GM19238 (cell line): Measurements from ENCODE around the gene LHFPL3.
"Not testable (repeated sequence)": the region's sequence is repeated elsewhere in the genome, so short reads cannot be mapped to it uniquely, and the experiment has no call there.

Source experiments
- DNase-seq: peaks from one replicate; pipeline ENCODE4 v3.0.0; 2011; ENCODE audit warnings: low spot score; ENCODE audit not compliant: insufficient read length

Gene LHFPL3

DNA sequence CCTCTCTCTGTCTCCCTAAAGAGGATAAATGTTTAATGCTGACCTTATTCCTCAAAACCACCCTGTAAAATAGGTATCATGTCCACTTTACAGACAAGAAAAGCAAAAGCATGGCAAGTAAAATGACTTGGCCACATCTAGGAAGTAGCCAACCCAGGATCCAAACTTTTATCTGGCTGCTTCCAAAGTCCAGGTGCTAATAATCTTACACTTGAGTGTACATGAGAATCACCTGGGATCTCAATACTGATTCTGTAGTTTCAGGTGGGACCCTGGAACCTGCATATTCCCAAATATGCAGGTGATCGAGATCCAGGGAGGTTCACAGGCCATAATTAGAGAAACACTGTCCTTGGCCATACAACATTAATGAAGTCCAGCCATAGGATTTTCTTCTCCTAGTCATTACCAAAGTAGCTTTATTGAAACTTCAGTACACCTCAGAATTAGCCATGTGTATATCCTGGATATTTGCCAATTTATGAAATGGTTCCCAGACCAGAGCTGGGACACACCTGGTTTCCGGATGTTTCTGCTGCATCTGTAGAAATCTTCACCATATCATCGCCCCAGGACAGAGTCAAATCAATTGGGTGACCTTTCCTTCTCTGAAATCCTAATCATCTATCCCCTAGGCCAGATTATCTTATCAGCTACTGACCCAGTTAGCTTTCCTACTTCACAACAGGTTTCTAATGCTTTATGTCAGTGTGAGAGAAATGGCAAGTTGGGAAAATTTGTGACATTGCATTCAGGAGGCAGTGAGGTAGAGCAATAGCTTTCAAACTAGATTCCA lies 566.5 kb downstream of the LHFPL3 start:
- DNase-seq = no peak

DNA sequence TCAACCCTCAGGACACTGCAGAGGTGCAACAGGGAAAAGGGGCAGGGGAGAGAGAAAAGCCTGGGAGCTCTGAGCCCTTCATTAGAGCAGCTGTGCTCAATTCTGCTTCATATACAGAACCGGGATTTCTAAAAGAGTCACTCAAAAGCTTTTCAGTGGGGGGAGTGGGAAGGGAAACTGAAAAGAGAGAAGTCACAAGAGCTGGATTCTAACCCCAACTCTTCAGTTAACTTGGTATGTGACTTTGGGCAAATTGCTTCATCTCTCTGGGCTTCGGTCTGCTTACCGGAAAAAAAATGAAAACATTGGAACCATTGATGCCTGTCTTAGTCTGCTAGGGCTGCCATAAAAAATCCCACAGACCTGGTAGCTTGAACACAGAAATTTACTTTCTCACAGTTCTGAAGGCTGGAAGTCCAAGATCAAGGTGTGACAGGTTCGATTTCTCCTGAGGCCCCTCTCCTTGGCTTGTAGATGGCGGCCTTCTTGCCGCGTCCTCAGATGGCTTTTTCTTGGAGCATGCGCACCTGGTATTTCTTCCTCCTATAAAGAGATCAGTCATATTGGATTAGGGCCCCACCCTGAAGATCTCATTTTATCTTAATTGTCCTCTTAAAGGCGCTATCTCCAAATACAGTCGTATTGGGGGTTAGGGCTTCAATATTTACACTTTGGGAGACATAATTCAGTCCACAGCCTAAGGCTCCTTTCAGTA lies 567.3 kb downstream of the LHFPL3 start:
- DNase-seq = no peak

DNA sequence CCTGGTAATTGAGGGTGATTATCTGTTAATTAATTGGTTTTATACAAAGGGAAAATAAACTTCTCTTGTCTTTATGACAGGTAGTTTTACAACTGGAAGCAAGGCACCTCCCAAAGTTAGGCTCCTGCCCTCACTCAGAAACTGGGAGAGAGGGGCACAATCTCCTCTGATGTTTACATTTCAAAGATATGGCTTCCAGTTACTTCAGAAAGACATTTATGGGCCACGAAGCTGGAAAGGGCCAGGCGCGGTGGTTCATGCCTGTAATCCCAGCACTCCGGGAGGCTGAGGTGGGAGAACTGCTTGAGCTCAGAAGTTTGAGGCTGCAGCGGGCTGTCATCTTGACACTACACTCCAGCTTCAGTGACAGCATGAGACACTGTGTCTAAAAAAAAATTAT lies 570.0 kb downstream of the LHFPL3 start:
- DNase-seq = no peak

DNA sequence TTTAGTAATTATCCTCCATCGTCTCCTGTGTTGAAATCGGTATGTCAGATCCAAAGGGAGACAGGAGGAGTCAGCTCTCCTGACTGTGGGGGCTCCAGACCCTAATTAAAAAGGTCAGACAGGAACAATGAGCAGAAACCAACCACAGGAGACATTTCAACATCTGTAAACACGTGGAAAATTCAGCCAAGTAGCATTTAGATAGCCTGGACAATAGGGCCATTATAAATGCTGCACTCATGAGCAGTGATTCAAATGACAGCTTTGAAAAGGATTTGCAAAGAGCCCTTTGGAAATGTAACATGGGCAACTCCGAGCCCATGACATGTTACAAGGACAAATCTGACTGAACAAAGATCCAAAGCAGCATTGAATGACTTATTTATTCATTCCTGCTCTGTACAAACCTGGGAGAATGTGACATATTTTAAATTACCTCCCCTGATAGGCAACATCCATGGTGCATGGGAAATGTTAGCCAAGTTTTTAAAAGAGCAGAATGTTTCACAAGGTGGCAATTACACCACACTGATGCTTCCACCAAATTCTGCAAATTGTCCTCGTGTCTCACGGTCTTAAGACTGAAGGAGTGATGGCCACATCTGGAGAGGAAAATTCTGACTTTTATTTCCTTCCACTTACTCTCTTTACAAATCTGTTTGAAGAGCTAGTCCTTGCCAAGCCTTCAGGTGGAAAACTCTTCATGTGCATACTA lies 572.3 kb downstream of the LHFPL3 start:
- no peak for DNase-seq

DNA sequence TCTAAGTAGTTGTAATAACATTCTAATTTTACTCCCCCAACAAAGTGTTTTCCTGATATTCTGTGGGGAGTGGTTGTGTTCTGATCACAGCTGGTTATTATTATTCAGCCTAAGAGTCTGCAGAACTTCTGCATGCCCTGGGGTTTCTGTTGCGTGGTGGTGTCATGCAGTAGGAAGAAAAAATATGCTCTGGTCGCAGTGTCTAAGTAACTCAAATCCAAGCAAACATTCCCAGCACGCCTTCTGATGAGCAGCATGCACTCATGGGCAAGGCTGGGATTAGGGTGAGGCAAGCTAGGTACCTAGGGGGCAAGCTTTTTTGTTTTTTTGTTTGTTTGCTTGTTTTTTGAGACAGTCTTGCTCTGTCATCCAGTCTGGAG lies 572.8 kb downstream of the LHFPL3 start:
- no peak for DNase-seq

DNA sequence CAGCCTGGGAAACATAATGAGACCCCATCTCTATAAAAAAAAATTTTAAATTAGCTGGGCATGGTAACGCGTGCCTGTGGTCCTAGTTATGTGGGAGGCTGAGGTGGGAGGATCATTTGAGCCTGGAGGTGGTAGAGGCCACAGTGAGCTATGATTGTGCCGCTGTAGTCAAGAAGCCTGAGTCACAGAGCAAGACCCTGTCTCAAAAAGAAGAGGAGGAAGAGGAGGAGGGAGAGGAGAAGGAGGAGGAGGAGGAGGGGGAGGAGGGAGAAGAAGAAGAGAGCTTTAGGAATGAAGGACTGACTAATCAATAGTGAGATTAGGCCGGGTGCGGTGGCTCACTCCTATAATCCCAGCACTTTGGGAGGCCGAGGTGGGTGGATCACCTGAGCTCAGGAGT lies 573.8 kb downstream of the LHFPL3 start:
- no peak for DNase-seq

DNA sequence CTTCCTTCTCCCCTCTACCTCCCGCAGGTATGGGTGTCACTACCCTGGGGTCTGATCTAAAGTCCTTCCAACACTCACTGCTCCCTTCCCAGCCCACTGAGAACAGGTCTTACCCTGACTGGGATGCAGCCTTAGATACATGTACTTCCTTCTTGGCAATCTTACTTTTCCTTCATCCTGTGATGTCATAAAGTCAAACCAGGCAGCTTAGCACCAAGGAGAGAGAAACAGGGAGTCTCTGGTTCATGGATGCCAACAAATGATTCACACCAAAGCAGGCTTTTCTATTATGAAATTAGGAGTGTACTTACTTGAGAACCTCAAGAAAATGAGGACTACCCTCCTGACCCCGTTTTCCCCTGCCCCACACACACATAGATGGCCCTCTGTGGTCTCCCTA lies 574.6 kb downstream of the LHFPL3 start:
- DNase-seq = no peak

DNA sequence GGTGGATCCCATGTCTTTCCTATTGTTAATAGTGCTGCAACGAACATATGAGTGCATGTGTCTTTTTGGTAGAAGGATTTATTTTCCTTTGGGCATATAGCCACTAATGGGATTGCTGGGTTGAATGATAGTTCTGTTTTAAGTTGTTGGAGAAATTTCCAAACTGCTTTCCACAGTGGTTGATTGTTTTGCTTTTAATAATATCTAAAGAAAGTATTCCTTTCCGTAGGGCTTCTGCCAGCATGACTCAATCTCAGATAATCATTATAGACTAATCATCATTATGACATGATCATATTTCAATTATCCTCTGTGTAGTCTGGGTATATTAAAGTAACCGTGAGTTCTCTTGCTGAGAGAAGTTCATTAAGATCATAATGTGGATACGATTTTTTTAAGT lies 575.4 kb downstream of the LHFPL3 start:
- no peak for DNase-seq

DNA sequence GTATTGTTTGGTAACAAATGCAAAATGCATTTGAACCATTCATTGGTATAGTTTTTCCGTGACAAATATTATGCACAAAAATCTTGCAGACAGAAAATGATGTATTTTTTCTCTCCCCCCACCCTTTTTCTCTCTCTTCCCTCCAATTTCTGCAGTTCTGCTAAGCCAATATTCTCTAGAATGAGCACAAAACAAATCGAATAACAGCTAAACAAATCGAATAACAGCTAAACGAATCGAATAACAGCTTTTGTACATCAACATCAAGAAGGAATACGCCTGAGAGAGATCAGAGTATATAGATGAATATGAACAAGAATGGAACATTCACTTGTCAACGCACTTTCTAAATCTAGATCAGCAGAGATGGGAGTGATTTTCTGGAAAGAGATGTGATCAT lies 577.6 kb downstream of the LHFPL3 start:
- DNase-seq = no peak

DNA sequence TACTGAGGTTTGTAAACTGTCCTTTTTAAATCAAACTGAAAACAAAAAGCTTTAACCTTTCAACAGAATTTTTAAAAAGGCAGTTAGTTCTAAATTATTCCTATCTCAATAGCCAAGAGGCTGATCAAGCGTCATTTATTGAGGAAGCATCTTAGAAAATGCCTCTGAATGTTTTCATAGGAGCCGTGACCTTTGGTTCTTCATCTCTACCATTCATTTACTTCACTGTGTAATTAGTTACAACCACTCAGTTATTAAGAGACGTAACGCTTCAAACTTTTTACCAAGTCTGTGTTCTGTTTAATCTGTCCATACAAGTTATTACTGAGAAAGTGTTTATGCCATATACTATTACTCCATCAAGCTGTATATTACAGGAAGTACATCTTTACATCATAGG lies 578.2 kb downstream of the LHFPL3 start:
- no peak for DNase-seq

DNA sequence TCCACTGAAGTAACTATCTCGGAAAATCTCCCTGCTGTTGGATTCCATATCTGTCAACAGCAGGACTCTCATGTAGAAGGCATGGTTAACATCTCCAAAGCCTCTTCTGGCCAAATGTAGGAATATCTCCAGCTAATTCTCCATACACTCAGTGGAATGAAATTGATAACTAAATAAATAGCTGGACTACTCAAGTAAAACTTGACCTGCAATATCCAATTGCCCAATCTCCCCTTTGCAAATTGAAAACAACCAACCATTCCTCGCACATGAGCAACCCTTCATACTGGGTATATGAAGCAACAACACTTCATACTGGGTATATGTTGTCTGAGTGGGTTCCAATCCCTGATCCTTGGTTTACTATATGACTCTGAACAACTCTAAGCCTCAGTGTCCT lies 580.2 kb downstream of the LHFPL3 start:
- no peak for DNase-seq

DNA sequence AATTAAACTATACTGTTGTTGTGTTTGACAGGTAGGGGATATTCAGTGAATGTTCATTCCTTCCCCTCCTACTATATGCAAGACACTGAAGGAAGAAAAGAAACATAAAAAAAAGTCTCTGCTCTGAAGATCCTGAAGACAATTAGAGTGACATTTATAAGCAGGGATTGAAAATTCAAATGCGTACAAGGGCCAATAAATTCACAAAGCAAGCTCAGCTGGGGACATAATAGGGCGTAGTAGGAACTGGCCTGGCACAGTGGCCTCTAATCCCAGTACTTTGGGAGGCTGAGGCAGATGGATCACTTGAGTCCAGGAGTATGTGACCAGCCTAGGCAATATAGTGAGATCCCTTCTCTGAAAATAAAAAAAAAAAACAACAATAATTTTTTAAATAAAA lies 580.7 kb downstream of the LHFPL3 start:
- DNase-seq = no peak

DNA sequence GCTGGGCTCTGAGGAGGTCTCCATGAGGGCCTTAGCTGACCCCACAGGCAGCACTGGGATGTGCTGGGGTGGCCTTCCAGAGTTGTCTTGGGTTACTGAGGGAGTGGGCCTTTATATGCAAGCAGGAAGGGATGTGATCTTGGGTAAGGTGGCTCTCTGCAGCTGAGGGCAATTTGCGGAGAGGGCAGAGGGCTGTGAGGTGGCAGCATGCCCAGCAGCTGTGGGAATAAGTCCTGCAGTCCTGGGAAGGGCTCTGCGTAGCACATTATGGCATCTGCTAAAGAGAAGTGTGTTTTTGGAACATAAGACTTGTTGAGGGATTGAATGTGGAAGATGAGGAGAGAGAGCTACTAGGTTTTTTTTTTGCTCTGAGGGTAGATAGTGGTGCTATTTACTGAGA lies 586.0 kb downstream of the LHFPL3 start:
- no peak for DNase-seq

DNA sequence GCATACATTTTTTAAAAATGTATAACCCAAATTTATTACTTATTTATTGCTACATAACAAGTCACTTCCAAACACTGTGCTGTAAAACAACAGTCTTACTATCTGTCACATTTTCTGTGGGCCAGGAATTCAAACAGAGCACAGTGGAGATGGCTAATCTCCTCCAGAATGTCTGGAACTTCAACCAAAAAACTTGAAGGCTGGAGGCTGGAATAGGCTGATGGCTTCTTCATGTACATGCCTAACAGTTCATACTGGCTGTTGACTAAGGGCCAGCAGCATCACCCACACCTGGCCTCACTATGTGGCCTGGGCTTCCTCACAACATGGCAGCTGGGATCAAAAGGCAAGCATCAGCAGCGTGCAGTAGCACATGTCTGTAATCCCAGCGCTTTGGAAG lies 593.2 kb downstream of the LHFPL3 start:
- DNase-seq = no peak

DNA sequence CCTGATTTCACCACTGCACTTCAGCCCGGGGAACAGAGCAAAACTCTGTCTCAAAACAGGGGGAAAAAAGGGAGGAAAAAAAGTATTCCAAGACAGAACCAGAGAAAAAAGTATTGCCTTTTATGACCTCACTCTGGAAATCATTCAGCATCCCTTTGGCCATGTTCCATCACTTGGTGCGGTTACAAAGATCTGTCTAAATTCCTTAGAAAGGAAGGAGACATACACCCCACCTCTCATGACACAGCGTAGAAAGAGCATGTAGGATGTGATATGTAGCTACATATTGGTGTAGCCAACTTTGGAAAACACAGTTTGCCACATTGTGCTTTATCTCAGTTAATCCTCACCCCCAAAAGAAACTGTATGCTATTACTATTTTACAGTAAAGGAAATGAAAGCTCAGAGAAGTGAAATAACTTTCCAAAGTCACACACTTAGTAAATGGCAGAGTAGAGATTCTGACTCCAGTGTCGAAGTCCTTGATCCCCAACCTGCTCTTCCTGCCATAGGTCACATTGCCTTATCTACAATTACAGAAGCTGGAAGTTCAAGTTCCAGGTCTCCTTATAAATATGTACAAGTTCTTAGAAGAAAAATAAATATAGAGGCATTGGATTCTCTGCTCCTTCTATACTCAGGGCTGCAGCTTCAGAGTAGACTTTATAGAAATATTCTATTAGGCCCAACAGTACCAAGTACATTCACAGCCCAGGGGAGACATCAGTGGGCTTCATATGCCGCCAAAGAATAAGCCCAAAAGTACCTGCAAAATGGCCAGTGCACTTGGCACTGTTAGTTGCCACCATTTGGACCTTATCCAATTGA lies 594.0 kb downstream of the LHFPL3 start:
- no peak for DNase-seq

DNA sequence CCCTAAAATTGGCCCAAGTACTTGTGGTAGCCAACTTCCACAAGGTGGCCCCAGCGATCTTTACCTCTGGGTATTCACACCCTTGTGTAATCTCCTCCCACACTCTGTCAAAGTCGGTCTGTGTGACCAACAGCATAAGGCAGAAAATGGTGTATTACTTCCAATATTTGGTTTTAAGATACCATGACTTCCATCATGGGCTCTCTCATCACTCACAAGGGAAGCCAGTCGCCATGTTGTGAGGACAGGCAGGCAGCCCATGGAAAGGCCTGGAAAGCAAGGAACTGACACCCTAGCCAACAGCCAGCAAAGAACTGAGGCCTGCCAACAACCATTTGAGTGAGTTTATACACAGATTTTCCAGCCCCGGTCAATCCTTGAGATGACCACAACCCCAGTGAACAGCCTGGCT lies 594.6 kb downstream of the LHFPL3 start:
- peak; percentile 35 for DNase-seq

DNA sequence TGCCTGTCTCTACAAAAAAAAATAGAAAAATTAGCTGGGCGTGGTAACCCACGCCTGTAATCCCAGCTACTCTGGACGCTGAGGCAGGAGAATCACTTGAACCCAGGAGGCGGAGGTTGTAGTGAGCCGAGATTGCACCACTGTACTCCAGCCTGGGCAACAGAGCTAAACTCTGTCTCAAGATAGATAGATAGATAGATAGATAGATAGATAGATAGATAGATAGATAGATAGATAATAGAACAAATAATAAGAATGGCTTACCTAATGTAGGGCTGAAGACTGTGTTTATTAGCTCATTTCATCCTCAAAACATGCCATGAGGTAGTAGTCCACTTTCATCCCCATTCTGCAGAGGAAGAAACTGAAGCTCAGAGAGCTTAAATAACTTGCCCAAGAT lies 597.8 kb downstream of the LHFPL3 start:
- not testable (repeated sequence) for DNase-seq

DNA sequence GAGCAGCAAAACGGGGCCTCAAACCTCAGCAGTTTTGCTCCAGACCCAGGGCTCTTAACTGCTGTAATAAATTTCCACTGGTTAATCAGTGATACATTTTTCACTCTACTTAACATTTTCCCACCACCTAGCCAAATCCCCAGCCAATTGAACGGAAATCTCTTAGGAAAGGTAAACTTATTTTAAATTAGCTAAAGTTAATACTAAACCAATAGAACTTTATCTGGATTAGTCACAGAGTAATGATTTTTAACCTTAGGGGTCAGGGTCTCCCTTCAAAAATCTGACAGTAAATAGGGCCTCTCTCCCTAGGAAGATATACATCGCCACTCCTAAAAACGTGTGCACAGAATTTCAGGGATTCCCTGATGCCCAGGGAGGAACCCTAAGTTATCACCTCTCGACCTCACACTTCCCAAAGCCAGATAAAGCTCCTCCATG lies 598.2 kb downstream of the LHFPL3 start:
- DNase-seq = no peak

DNA sequence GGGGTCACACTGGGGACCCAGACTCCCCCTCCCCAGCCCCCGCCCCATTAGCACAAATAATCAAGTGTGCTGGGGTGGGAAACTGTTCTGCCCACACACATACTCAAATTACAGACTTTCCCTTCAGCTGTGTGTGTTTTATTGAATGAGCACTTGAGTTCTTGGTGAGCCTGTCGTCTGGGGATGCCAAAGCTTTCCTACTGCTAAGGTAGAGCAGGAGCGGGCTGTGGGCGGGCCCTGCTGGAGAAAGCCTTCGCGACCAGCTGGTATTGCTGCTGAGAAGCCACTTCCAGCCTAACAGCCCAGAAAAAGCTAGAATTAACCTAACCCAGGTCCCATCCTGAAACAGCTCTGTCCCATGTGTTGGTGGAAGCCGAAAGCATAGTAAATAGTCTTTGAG lies 598.7 kb downstream of the LHFPL3 start:
- no peak for DNase-seq

DNA sequence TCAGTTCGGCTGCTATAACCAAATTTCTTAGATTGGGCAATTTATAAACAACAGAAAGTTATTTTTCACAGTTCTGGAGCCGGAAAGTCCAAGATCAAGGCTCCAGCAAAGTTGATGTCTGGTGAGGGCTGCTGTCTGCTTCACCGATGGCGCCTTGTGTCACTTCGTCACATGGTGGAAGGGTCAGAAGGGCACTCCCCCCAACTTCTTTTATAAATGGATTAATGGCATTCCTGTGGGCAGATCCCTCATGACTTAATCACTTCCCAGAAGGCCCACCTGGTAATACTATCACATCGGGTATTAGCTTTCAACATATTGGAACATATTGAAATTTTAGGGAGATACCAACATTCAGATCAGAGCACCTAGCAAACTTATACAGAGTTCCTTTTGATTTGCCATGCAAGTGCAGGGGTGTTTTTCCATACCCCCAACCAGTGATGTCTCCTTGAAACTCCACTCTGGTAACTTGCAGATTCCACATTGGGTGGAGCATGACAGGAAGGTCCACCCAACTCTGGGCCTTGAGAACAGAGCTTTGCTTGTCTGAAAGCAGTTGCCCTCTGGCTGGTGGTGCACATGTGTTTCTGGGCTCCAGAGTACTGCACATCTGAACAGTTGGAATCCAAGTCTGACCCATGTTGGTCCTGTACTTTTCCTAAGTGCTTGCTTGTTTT lies 600.5 kb downstream of the LHFPL3 start:
- DNase-seq = no peak

DNA sequence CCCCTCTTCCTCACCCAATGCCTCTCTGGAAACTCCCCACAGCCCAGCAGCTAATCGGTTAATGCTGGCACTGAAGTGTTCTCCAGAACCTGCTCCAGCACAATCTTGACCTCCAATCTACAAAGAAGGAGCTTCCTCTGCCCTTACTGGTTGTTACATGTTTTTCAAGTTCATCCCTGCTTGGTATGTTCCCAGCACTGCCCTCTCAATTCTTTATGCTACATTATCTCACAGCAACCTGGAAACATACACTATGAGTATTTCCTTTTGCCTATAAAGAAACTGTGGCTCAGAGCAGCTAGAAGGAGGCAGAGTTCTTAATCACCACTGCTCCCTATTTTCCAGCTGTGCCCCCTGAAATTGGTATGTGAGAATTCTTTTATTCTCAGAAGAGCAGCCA lies 601.5 kb downstream of the LHFPL3 start:
- no peak for DNase-seq
